IPS-18a (cell line): ENCODE measurements around the gene TEKT1.
"Not testable (repeated sequence)": the region's sequence is repeated elsewhere in the genome, so short reads cannot be mapped to it uniquely, and the experiment has no call there.

Experiments used
- H3K27ac ChIP-seq: one replicate; pipeline ENCODE4 v1.5.1; 2013; ENCODE audit warnings: low read length
- H3K27me3 ChIP-seq: one replicate; pipeline ENCODE4 v1.6.1; 2013; ENCODE audit warnings: mild to moderate bottlenecking, low read length; ENCODE audit not compliant: control insufficient read depth, insufficient read depth
- H3K36me3 ChIP-seq: one replicate; pipeline ENCODE4 v1.6.1; 2013; ENCODE audit warnings: low read depth, low read length; ENCODE audit not compliant: control insufficient read depth
- H3K4me1 ChIP-seq: one replicate; pipeline ENCODE4 v1.6.1; 2013; ENCODE audit warnings: low read depth, low read length; ENCODE audit not compliant: control insufficient read depth
- H3K4me3 ChIP-seq: one replicate; pipeline ENCODE4 v1.5.1; 2013; ENCODE audit warnings: low read length
- H3K9ac ChIP-seq: one replicate; pipeline ENCODE4 v1.6.1; 2013; ENCODE audit warnings: mild to moderate bottlenecking, low read length, moderate library complexity
- H3K9me3 ChIP-seq: one replicate; pipeline ENCODE4 v1.6.1; 2013; ENCODE audit warnings: low read depth, low read length; ENCODE audit not compliant: control insufficient read depth

TEKT1 gene

GRCh38 chr17:6782244-6782643 is 49.3 kb downstream of the TEKT1 start:
- Histone ChIP-seq H3K27me3 (peaks cover 12% of the 10 kb centered on the region), H3K4me1 (no peaks in the 10 kb centered on the region), H3K36me3 (no peaks in the 10 kb centered on the region), H3K9me3 (no peaks in the 10 kb centered on the region), H3K9ac (no peak overlapping the region), H3K4me3 (no peak overlapping the region), H3K27ac (no peak overlapping the region)

- Histone ChIP-seq H3K4me1 (no peaks in the 10 kb centered on the region), H3K27me3 (peaks cover 23% of the 10 kb centered on the region), H3K27ac (no peak overlapping the region), H3K36me3 (no peaks in the 10 kb centered on the region), H3K4me3 (no peak overlapping the region), H3K9me3 (no peaks in the 10 kb centered on the region), H3K9ac (no peak overlapping the region)
Observed at GRCh38 chr17:6780886-6781285, 50.6 kb downstream of the TEKT1 start.

GRCh38 chr17:6780001-6780400 is 51.5 kb downstream of the TEKT1 start:
- H3K4me3 ChIP-seq, result no peak overlapping the region
- H3K9ac ChIP-seq, result no peak overlapping the region
- no peaks in the 10 kb centered on the region for H3K9me3 ChIP-seq
- H3K27me3 ChIP-seq, result peaks cover 32% of the 10 kb centered on the region
- no peak overlapping the region for H3K27ac ChIP-seq
- no peaks in the 10 kb centered on the region for H3K36me3 ChIP-seq
- no peaks in the 10 kb centered on the region for H3K4me1 ChIP-seq

GRCh38 chr17:6779411-6779810 is 52.1 kb downstream of the TEKT1 start:
- H3K9ac ChIP-seq, result no peak overlapping the region
- H3K4me1 ChIP-seq, result no peaks in the 10 kb centered on the region
- H3K9me3 ChIP-seq, result no peaks in the 10 kb centered on the region
- no peak overlapping the region for H3K4me3 ChIP-seq
- H3K27ac ChIP-seq, result no peak overlapping the region
- peaks cover 34% of the 10 kb centered on the region for H3K27me3 ChIP-seq
- no peaks in the 10 kb centered on the region for H3K36me3 ChIP-seq

- Histone ChIP-seq H3K4me1 (no peaks in the 10 kb centered on the region), H3K27ac (no peak within 1 kb of the TSS), H3K27me3 (peaks cover 34% of the 10 kb centered on the region), H3K9ac (no peak within 1 kb of the TSS), H3K36me3 (no peaks in the 10 kb centered on the region), H3K9me3 (no peaks in the 10 kb centered on the region), H3K4me3 (peak within 1 kb of the TSS; percentile 60)
Observed at GRCh38 chr17:6775871-6776405, 55.6 kb downstream of the TEKT1 start, which contains the start of gene FBXO39. Gene FBXO39, plus strand, starts transcription at chr17:6776215. Its CDS starts 3,654 bp downstream, at chr17:6779869.

- H3K4me1 ChIP-seq, H3K4me3 ChIP-seq, H3K27ac ChIP-seq, H3K9me3 ChIP-seq, H3K9ac ChIP-seq, H3K36me3 ChIP-seq: not testable (repeated sequence)
- H3K27me3 ChIP-seq, result peaks cover 34% of the 10 kb centered on the region
Observed at GRCh38 chr17:6774906-6775305, 56.6 kb downstream of the TEKT1 start.

- peaks cover 21% of the 10 kb centered on the region for H3K27me3 ChIP-seq
- no peaks in the 10 kb centered on the region for H3K9me3 ChIP-seq
- H3K9ac ChIP-seq, result no peak overlapping the region
- H3K4me3 ChIP-seq, result no peak overlapping the region
- no peaks in the 10 kb centered on the region for H3K36me3 ChIP-seq
- no peak overlapping the region for H3K27ac ChIP-seq
- no peaks in the 10 kb centered on the region for H3K4me1 ChIP-seq
Observed at GRCh38 chr17:6772016-6772415, 59.5 kb downstream of the TEKT1 start.

GRCh38 chr17:6768447-6768846 is 63.1 kb downstream of the TEKT1 start:
- H3K4me3 ChIP-seq, result no peak overlapping the region
- no peak overlapping the region for H3K9ac ChIP-seq
- H3K36me3 ChIP-seq, result no peaks in the 10 kb centered on the region
- H3K27ac ChIP-seq, result no peak overlapping the region
- no peaks in the 10 kb centered on the region for H3K4me1 ChIP-seq
- no peaks in the 10 kb centered on the region for H3K27me3 ChIP-seq
- no peaks in the 10 kb centered on the region for H3K9me3 ChIP-seq

- no peak overlapping the region for H3K27ac ChIP-seq
- H3K9me3 ChIP-seq, result no peaks in the 10 kb centered on the region
- no peak overlapping the region for H3K9ac ChIP-seq
- H3K27me3 ChIP-seq, result no peaks in the 10 kb centered on the region
- H3K4me3 ChIP-seq, result no peak overlapping the region
- no peaks in the 10 kb centered on the region for H3K36me3 ChIP-seq
- peaks cover 9% of the 10 kb centered on the region for H3K4me1 ChIP-seq
Observed at GRCh38 chr17:6761779-6762178, 69.8 kb downstream of the TEKT1 start.

GRCh38 chr17:6757747-6758146 is 73.8 kb downstream of the TEKT1 start:
- no peak overlapping the region for H3K4me3 ChIP-seq
- H3K9ac ChIP-seq, result no peak overlapping the region
- H3K36me3 ChIP-seq, result no peaks in the 10 kb centered on the region
- no peak overlapping the region for H3K27ac ChIP-seq
- H3K27me3 ChIP-seq, result no peaks in the 10 kb centered on the region
- H3K9me3 ChIP-seq, result no peaks in the 10 kb centered on the region
- peaks cover 18% of the 10 kb centered on the region for H3K4me1 ChIP-seq

- H3K9ac ChIP-seq, result no peak overlapping the region
- no peaks in the 10 kb centered on the region for H3K9me3 ChIP-seq
- no peaks in the 10 kb centered on the region for H3K27me3 ChIP-seq
- no peaks in the 10 kb centered on the region for H3K36me3 ChIP-seq
- peaks cover 25% of the 10 kb centered on the region for H3K4me1 ChIP-seq
- H3K27ac ChIP-seq, result no peak overlapping the region
- H3K4me3 ChIP-seq, result no peak overlapping the region
Observed at GRCh38 chr17:6756425-6757031, 75.0 kb downstream of the TEKT1 start.

- no peak within 1 kb of the TSS for H3K4me3 ChIP-seq
- H3K27ac ChIP-seq, result no peak within 1 kb of the TSS
- H3K4me1 ChIP-seq, result peaks cover 25% of the 10 kb centered on the region
Observed at GRCh38 chr17:6755731-6756184, 75.8 kb downstream of the TEKT1 start, which contains the start of gene XAF1. Gene XAF1, plus strand, starts transcription at chr17:6756046. Its CDS starts 33 bp downstream, at chr17:6756079.

More at GRCh38 chr17:6755731-6756184, 75.8 kb downstream of the TEKT1 start, which contains the start of gene XAF1:
- no peak within 1 kb of the TSS for H3K9ac ChIP-seq
- H3K27me3 ChIP-seq, result no peaks in the 10 kb centered on the region
- H3K36me3 ChIP-seq, result no peaks in the 10 kb centered on the region
- H3K9me3 ChIP-seq, result no peaks in the 10 kb centered on the region
